ENCODE results near the gene RAB18.
"Not testable (repeated sequence)": the region's sequence is repeated elsewhere in the genome, so short reads cannot be mapped to it uniquely, and the experiment has no call there.

The RAB18 gene

GRCh38 chr10:27505537-27505936 is 1.4 kb downstream of the RAB18 start:
- DNase-seq: not testable (repeated sequence)

DNA sequence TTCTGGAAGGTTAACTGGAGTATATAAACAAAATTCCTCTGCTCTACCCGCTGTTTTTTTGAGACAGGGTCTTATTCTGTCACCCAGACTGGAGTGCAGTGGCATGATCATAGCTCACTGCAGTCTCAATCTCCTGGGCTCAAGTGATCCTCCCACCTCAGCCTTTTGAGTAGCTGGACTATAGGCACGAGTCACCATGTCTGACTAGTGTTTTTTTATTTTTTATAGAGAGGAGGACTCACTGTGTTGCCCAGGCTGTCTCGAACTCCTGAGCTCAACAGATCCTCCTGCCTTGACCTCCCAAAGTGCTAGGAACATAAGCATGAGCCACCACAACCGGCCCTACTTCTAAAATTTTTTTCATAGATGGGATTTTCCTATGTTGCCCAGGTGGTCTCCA is 2.2 kb downstream of the RAB18 start:
- no peak for DNase-seq

DNA sequence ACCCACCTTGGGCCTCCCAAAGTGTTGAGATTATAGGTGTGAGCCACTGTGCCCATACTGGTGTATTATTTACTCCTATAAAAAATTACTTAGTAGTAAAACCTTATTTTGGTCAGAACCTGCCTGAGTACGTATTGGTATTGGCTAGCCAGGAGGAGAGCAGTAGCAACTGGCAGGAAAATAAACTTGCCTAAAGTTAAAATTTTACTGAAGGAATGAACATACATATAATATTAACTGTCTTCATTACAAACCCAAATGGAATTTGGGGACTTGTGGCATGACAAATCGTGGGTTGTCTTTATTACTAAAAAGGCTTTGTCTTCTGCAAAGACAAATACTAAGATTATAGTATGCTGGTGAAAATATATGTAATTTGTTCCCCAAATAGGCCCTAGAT is 8.4 kb downstream of the RAB18 start:
- no peak for DNase-seq

GRCh38 chr10:27513451-27514191 is 9.5 kb downstream of the RAB18 start:
- DNase-seq: no peak

DNA sequence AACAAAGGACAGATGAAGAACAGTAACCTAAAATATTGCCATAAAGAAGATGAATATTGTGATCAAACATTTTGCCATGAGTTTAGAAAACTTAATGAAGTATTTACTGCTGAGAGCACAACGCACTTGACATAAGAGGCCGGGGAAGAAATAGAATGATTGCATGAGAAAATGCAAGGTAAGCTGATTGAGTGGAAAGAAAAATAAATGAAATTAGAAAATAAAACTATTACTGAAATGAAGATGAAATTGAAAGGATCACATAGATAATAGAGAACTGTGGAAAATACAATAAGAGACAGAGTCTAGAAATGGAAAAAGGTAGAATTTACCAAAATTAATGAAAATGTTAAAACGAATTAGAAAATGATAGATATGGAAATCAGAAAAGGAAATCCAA is 10.1 kb downstream of the RAB18 start:
- DNase-seq: no peak

- DNase-seq: no peak
Measured at GRCh38 chr10:27518261-27518660, 14.2 kb downstream of the RAB18 start.

DNA sequence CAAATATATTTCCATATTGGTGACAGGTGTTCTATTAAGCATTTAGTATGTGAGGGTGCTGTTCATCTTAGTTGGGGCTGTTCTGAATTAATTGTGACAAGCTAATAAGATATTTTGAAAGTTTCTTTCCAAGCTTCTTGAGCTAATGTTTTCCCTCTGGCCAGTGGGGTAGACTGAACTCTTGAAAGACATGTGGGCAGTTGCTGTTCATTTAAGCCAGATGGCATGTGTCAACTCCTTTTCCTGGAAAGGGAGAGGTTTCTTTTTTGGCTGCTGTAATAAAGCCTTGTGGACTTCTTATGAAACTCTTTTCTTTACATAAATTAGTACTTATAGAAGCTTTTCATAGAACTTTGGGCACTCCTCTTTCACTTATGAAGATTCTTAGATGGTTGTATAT is 21.7 kb downstream of the RAB18 start:
- DNase-seq: no peak

DNA sequence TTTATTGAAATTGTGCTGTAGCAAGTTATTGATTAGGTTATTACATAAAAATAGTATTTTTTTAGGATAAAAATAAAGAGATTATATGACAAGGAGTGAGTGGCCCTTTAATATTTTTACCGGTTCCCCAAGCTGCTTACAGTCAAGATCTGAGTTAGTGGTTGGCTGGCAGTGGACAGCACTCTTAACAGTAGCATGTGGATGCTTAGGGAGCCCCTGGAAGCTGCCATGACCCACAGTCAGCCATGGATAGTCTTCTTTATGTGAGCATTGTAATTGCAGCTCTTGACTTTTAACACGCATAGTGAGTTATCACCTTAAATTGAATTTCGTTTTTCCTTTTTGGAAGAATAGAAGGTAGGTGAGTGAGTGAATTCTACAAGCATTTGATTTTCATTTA is 22.1 kb downstream of the RAB18 start:
- DNase-seq: no peak

- DNase-seq: no peak
Measured at GRCh38 chr10:27527666-27528295, 23.7 kb downstream of the RAB18 start.

- no peak for DNase-seq
Measured at GRCh38 chr10:27529010-27529783, 25.1 kb downstream of the RAB18 start.

- no peak for DNase-seq
Measured at GRCh38 chr10:27530477-27530876, 26.4 kb downstream of the RAB18 start.

DNA sequence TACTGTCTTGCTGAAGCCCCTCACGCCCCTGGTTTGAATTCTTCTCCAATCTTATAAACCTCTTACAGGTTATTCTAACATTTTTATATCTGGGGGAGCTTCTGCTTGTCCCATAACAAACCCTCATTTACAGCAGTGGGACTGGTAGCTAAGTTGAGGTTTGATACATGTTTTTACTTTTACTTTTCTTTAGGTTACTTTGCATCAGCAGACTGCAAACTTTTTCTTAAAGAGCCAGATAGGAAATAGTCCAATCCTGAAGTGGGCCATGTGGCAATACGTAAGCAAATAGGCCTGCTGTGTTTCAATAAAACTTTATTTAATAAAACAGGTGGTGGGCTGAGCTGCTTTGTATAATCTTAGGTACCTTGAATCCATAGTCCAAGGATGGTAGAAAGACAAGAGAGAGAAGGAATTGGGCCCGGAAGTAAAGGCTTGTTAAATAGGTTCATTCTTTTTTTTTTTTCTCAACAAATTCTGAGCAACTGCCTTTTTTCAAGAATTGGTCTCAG is 27.3 kb downstream of the RAB18 start:
- DNase-seq: no peak

DNA sequence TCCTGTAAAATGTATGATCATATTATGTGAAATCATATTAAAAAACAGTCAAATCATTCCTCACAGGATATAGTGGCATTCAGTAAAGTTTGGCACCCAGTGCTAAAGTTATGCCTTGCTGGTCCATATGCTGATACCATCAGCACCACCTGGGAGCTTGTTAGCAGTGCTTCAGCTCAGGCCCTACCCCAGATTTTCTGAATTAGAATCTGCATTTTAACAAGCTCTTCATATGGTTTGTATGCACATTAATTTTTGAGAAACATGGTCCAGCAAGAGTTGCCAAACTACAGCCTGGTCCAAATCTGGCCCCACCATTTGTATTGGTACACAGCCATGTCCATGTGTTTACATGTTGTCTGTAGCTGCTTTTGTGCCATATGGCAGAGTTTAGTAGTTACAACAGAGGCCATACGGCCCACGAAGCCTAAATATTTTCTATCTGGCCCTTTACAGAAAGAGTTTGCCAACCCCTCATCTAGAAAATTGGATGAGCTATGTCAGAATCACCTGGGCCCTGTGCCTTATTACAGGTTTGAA is 30.1 kb downstream of the RAB18 start:
- DNase-seq: no peak

- no peak for DNase-seq
Measured at GRCh38 chr10:27535317-27535716, 31.2 kb downstream of the RAB18 start.

DNA sequence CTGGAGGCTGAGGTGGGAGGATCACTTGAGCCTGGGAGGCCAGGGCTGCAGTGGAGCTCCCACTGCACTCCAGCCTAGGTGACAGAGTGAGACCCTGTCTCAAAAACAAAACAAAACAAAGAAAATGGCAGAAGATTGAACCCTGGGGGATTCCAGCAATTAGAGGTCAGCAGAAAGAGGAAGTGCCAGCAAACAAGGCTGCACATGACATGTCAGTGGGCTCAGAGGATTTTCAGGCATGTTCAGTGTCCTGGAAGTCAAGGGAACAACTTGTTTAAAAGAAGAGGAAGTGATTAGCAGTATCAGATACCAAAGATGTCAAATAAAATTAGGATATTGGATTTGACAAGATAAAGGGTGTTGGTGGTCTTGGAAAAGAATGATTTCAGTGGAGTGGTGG is 32.3 kb downstream of the RAB18 start:
- DNase-seq: no peak

DNA sequence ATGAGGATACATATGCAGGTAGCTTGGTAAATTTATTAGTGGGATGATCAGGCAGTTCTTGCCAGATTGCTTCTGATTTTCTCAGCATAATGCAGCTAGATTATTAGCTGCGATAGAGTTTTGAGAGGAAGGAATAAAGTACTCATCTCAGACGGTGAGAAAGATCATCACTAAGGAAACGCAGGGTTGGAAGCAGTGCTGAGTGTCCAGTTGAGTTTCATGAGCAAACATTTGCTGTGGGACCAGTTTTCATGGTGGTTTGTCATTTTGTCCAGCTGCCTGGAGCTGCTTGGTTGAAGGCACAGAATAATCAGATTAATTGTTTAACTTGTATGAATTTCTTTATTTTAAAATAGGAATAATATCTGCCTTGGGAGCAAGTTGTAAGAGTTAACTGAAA is 33.1 kb downstream of the RAB18 start:
- no peak for DNase-seq

DNA sequence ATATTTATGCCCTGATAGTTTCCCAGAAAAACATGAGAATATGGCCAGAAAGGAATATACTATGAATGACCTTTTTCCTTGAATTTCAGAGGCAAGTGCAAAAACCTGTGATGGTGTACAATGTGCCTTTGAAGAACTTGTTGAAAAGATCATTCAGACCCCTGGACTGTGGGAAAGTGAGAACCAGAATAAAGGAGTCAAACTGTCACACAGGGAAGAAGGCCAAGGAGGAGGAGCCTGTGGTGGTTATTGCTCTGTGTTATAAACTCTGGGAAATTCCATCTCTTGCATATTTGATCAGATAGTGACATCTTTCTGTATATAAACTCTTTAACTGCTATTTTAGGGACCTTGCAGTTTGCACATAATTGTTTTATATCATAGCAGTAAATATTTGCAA is 33.7 kb downstream of the RAB18 start:
- no peak for DNase-seq

GRCh38 chr10:27540672-27541071 is 36.6 kb downstream of the RAB18 start:
- DNase-seq: no peak

- no peak for DNase-seq
Measured at GRCh38 chr10:27541796-27542729, 38.0 kb downstream of the RAB18 start.

DNA sequence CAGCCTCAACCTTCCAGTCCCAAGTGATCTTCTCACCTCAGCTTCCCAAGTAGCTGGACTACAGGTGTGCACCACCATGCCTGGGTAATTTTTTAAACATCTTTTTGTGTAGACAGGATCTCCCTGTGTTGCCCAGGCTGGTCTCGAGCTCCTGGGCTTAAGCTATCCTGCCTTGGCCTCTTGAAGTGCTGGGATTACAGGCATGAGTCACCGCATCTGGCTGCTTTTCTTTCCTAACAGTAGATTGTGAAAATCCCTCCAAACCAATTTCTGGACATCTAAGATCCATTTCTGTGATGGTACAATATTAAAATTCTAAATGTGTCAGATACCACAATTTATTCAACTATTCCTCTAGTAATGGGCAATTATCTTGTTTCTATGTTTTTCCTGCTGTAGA is 38.7 kb downstream of the RAB18 start:
- no peak for DNase-seq

GRCh38 chr10:27547047-27547446 is 42.9 kb downstream of the RAB18 start:
- no peak for DNase-seq

DNA sequence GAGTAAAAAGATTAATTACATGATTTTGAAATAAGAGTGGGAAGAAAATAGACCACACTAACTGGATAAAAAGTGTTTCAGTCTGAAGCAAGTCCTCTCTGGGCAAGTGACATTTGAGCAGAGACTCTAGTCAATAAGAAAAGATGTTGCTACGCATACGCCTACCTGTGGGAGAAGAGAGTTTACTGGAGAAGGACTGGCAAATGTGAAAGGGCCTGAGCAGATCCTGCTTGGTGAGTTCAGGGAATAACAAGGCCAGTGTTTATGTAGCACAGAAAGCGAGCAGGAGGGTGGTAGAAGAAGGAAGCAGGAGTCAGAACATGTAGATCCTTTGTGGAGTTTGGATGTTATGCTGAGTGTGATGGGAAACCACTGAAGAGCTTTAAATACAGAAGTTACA is 43.4 kb downstream of the RAB18 start:
- DNase-seq: no peak

Data from amniotic stem cell (primary cell).